OCI-LY1 (cell line): ENCODE data around the gene MICALL2.

Experiments used
- EZH2 ChIP-seq: fragments of 200-600 bp; sonication (generic), shearing (Covaris generic); IDR thresholded peaks from 2 replicates; pipeline ENCODE4 v1.8.0; 2017; ENCODE audit warnings: borderline replicate concordance, mixed run types, mild to moderate bottlenecking, antibody characterized with exemption, low read length, moderate library complexity, mixed read lengths
- TF ChIP-seq, protein P1 (sequence below): fragments of 200-600 bp; sonication (generic), shearing (Covaris generic); IDR thresholded peaks from 2 replicates; pipeline ENCODE4 v1.5.1; 2017; ENCODE audit warnings: mild to moderate bottlenecking, antibody characterized with exemption, low read length, moderate library complexity, mixed read lengths

DNA sequence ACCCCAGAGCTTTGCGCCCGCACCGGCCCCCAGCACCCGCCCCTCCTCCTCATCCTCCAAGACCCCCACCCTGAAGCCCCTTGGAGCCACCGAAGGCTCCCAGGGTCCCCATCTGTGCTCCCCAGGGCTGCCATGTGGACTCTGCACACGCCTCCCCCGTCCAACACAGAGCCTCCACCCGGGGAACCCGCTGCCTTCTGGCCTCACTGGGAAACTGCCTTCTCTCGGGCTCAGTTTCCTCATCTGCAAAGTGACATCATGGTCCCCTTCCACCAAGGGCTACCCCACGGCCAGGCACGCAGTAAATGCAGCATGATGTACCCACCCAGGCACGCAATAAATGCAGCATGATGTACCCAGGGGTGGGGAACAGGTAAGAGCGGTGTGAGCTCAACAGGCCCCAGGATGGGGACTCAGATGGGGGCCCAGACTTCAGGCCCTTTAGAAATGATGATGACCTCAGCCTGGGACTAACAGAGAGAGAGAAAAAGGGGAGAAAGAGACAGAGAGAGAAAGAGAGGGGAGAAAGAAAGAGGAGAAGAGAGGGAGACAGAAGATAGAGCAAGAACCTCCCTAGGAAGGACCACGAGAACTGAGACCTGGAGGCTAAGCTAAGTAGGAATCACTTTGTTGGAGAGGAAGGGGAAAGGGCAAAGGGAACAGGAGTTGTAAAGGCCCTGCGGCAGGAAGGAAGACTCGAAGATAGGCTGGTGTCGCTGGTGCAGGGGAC, 2.5 kb upstream of the MICALL2 start:
- TF ChIP-seq, protein P1, sequence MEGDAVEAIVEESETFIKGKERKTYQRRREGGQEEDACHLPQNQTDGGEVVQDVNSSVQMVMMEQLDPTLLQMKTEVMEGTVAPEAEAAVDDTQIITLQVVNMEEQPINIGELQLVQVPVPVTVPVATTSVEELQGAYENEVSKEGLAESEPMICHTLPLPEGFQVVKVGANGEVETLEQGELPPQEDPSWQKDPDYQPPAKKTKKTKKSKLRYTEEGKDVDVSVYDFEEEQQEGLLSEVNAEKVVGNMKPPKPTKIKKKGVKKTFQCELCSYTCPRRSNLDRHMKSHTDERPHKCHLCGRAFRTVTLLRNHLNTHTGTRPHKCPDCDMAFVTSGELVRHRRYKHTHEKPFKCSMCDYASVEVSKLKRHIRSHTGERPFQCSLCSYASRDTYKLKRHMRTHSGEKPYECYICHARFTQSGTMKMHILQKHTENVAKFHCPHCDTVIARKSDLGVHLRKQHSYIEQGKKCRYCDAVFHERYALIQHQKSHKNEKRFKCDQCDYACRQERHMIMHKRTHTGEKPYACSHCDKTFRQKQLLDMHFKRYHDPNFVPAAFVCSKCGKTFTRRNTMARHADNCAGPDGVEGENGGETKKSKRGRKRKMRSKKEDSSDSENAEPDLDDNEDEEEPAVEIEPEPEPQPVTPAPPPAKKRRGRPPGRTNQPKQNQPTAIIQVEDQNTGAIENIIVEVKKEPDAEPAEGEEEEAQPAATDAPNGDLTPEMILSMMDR: no peak
- TF ChIP-seq EZH2: no peak
